Hindlimb muscle (tissue), 1 donor: ENCODE measurements around the gene CFAP161. TPM values are rescaled to one million over a fixed set of nuclear protein-coding genes. Genes with fewer than 3 reads are reported as not detected.
A peak's percentile ranks its signal among the peaks of the same experiment; 100 is the strongest.

Source experiments
- DNase-seq: peaks from one replicate; pipeline ENCODE4 v3.0.0-alpha.2; 2013
- polyA plus RNA-seq: library from polyadenylated mRNA; unstranded; fragments of 120-200 nt; gene quantifications from one replicate; pipeline ENCODE4 v1.2.1, GENCODE V29; 2013; ENCODE audit not compliant: insufficient read length

CFAP161 gene, protein sequence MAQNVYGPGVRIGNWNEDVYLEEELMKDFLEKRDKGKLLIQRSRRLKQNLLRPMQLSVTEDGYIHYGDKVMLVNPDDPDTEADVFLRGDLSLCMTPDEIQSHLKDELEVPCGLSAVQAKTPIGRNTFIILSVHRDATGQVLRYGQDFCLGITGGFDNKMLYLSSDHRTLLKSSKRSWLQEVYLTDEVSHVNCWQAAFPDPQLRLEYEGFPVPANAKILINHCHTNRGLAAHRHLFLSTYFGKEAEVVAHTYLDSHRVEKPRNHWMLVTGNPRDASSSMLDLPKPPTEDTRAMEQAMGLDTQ
- polyA plus RNA-seq, result 0.32 TPM

DNA sequence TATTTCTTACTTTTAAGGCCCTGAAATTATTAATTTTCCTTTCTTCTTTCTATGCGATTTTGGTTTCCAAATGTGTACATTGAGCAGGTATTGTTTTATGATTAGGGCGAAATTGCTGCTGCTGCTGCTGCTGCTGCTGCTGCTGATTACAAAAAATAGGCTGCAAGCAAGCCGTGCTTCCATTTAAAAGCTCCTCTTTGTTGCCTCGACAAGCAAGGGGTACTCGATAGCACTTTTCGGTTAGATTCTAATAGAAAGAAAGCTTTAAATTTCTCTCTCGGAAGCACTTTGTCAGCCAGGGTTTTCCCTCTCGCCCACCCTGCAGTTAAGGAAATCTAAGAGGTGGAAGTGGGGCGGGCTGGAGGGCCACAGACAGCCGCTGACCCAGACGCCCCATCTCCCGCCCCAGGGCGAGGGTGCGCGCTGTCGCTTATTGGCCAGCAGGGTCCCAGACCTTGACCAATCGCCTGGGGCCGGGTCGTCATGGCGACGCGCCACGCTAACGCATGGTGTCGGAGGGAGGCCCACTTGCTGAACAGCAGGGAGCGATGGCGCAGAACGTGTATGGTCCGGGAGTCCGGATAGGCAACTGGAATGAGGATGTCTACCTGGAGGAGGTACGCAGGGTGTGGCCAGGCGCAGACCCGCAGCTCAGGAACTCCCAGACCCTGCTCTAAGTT is at the start of gene CFAP161:
TSS of gene CFAP161 (plus strand) at position 489 of the 680 bp plus-strand sequence. CDS start at position 549, 60 bp downstream.
- DNase-seq, result peak; percentile 82

DNA sequence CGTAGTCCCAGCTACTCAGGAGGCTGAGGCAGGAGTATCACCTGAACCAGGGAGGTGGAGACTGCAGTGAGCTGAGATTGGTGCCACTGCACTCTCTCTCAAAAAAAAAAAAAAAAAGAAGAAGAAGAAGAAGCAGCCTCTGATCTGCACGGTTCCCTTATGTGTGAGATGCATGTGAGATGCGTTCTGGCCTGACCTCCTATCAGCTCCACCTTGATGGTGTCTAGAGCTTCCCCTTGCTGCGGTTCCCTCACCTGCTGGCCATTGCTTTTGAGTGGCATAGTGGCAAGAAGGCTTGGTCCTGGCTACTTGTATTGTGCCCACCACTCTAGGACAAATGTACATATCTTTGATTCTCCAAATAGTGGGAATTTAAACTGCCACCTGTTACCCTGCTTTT is 49.4 kb upstream of the CFAP161 start:
- DNase-seq, result no peak

DNA sequence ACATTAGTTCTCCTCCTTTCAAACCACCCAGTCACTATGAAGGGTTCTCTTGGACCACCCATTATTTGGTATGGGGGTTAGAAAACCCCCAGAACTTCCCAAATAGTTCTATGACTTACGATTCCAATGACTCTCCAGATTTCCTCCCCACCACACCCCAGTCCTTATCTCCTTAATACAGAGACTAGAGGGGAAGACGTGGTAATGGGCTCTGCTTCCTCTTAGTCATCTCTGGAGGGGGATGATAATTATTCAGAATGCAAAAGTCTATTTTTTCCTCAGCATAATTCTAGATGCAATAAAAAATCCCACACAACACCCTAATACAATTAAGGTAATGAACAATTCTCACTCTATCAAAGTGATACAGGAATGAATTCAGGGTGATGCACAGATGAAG is 48.9 kb upstream of the CFAP161 start:
- no peak for DNase-seq

GRCh38 chr15:81085898-81086297 is 48.2 kb upstream of the CFAP161 start:
- DNase-seq, result no peak

- no peak for DNase-seq
Measured at GRCh38 chr15:81087066-81087465, 47.0 kb upstream of the CFAP161 start.

- no peak for DNase-seq
Measured at GRCh38 chr15:81087694-81088093, 46.4 kb upstream of the CFAP161 start.

DNA sequence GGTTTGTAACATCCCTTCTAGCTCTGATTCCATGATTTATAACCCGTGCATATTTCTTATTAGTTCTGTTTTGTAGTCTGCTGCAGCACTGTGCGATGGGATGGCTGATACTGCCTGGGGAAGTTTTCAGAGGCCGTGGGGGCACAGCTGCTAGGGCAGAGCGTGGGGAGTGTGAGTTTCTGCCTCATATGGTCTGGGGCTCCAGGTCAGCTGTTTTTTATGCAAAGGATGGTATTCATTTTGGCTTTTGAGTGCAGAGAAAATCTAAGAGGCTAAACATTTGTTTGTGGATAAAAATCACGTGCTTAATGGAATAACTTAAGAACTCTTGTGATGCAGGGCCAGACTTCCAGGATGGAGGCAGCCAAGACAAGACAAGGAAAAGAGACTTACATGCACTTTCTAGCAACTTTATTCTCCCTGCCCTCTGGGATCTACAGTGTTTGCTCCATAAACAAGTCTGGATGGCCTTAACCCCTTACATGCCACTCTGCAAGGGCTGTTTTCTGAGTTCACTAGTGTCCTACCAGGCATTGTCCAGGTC is 45.5 kb upstream of the CFAP161 start:
- no peak for DNase-seq

DNA sequence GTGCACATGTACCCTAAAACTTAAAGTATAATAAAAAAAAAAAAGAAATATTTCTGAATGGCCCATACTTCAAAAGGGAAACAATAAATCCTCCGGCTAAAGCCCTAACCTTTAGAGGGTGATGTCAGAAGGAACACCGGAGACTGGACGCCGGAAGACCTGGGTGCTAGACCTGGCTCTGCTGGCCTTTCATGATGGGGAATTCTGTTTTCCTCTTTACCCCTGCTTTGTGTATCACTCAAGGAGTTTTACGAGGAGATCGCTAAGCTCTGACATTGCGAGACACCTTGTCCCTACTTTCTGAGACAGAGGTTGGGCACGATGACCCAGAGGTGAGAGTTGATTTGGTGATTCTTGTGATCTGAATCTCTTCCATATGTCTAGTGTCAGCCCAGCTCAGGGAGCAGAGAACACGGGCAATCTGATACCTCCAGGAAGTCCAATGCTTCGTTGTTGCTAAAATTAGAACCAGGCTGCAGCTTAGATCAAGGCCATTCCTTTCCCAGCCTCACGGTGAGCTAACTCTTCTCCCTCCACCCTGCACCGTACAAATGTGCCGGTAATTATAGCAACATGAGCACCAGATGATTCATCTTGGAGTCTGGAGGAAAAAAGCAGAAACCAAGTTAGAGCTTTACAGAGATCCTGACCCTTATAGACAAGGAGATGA is 42.0 kb upstream of the CFAP161 start:
- peak; percentile 71 for DNase-seq

DNA sequence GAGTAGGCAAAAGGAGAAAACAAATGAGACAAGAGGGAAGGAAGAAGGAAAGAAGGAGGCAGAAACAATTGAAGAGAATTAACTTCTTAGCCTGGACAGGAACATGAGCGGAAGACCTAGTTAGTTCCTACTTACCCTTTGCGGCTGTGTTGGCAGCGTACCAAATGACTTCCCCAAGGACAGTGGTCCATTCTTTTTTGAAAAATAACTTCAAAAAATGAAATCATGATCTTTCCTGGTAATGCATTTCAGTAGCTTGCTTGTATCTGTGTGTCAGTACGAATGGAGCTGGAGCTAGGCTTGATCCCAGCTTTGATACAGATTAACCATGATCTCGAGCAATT is 41.5 kb upstream of the CFAP161 start:
- DNase-seq, result no peak

- no peak for DNase-seq
Measured at GRCh38 chr15:81093961-81094360, 40.1 kb upstream of the CFAP161 start.

DNA sequence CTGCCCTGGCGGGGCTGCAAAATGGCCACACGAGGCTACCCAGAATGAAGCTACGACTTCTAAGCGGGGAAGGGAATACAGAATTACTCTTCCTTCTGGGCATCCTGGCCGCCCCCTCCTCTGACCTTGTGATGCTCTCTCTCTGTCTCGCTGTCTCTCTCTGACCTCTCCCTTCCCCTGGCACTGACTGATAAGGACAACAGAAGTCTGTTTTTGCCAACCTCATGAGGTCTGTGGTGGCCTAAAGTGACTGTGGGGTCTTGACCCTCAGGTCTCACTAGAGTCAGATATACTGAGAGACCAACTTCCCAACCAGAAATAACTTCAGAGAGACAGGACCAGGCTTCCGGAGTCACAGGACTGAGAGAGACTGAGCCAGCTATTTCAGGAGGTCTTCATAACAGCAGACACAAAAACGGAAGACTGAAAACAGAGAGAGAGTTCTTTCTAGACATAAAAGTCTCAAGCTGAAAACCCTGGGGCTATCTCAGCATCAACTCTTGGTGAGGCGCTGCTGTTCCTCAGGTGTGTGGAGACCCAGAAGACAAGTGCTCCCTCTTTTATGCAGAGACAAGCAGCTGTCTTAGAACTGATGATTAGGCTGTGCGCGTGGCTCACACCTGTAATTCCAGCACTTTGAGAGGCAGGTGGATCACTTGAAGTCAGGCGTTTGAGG is 38.2 kb upstream of the CFAP161 start:
- no peak for DNase-seq

DNA sequence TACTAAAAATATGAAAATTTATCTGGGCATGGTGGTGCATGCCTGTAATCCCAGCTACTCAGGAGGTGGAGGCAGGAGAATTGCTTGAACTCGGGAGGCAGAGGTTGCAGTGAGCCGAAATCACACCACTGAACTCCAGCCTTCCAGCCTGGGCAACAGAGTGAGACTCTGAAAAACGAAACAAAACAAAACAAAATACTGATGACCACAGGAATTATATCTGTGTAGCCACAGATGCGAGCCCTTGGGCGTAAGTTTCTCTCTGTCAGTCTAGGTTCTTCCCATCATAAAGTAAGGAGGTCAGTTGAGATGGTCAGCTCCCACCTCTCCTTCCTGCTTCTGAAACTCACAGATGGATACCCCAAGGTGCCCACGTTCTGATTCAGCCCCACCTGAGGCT is 37.7 kb upstream of the CFAP161 start:
- DNase-seq, result no peak

DNA sequence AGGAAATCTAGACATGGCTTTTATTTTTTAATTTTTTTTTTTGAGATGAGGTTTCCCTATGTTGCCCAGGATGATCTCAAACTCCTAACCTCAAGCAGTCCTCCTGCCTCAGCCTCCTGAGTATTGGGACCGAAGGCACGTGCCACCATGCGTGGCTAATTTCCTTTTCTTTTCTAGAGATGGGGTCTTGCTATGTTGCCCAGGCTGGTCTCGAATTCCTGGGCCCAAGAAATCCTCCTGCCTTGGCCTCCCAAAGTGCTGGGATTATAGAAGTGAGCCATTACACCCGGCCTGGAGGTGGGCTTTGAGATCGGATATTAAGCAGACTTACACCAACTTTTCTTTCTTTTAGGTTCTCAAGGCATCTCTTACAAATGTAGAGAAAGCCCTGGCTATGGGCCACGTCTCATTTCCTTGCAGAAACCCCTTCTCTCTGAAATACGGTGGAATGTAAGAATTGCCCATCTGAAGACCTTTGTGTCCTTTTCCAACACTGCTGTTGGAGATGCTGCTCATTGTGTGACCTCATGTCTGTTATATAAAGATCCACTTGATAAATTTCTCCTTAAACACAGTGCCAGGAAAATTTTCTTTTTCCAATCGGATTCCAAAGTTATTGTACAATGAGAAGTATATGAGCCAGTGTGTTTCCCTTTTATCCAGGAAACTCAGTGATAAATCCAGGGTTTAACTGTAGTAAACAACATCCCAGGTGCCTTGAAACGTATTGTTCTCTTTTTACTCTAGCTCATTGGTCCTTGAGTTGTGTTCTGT is 36.8 kb upstream of the CFAP161 start:
- peak; percentile 54 for DNase-seq

DNA sequence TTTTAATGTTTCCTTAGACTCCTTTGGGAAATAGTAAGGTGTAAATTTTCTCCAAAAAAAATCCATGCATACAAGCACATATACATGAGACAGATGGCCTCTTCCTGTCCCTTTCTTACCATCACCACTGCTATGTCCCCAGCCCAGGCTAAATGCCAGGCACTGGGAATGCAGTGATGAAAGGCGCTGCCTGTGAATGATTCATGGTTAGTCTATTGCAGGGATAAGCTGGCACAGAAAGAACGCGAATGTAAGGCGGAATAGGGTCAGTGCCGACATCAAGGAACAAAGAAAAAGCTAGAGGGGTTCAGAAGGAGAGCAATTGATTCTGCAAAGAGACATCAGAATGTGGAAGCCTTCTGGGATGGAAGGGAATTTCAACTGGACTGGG is 36.2 kb upstream of the CFAP161 start:
- no peak for DNase-seq

- DNase-seq, result no peak
Measured at GRCh38 chr15:81098349-81098748, 35.7 kb upstream of the CFAP161 start.

GRCh38 chr15:81098861-81099651 is 35.0 kb upstream of the CFAP161 start:
- no peak for DNase-seq

- no peak for DNase-seq
Measured at GRCh38 chr15:81101894-81102815, 31.9 kb upstream of the CFAP161 start.

DNA sequence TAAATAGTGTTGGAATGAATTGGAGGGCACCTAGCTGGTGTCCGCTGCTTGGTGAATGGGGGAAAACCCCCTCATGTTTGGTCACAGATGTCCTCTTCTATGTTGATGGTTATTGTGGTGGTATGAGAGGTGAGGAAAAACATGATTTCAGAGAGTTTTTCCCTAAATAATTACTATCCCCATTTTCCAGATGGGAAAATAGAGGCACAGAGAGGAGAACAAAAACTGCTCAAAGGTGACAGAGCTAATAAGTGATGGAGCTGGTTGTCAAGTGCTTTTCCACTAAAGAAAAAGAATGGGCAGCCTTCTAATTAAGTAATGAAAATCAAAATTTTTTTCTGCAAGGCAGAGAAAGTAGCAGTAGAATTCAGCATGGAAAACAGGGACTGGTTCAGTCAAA is 30.2 kb upstream of the CFAP161 start:
- no peak for DNase-seq

DNA sequence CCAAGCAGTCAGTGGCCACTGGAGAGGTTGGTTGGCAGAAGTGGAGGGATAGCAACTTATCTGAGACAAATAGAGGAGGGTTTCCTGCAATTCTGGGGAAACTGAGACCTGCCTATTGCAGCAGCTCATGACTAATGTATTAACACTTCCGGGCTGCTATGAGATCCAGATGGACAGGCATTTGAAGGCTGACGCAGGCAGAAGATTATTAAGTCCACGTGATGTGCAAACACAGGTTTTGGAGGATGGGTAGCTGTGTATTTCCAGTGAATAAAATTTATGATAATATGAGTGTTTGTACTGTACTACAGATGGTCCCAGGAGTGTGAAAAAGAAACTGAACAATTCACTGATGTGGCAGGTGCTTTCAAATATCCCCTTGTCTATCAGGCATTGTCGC is 28.5 kb upstream of the CFAP161 start:
- no peak for DNase-seq

DNA sequence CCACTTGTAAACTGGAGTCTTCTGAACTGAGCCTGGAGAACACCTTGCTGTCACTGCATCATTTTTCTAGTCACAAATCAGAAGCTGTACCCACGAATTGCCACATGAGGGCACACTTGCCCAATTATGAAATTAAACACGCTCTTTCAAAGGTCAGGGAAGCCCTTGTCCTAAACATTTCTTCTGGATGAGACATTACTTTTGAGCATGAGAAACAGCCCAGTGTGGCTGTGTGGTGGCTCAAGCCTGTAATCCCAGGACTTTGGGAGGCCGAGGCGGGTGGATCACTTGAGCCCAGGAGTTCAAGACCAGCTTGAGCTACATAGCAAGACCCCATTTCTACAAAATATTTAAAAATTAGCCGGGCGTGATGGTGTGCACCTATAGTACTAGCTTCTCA is 27.5 kb upstream of the CFAP161 start:
- no peak for DNase-seq
